GM12878 (cell line): ENCODE measurements around the gene WNT5A. TPM values are rescaled to one million over a fixed set of nuclear protein-coding genes. Genes with fewer than 3 reads are reported as not detected.

Experiments
- ATAC-seq: fragments of 200-7000 bp; cut with Tn5 transposase; 3 replicates; pipeline ENCODE4 v1.9.1; 2020; ENCODE audit warnings: mild to moderate bottlenecking, moderate library complexity
- BruUV-seq: library from RNA; stranded (reverse); fragments of 400-500 nt; replicated peaks from 2 replicates; lab custom pipeline; 2021; lab: Mats Ljungman, UMichigan
- CTCF ChIA-PET: fragments of 300-600 bp; sonication (Branson Sonifier 250); formaldehyde crosslinking; extraction: SDS; loops from one replicate; lab custom pipeline; 2021; ENCODE audit warnings: inconsistent platforms; lab: Yijun Ruan, JAX
- POLR2A ChIA-PET: fragments of 350-600 bp; formaldehyde crosslinking; extraction: SDS; loops from one replicate; lab custom pipeline; 2021; ENCODE audit warnings: inconsistent platforms; lab: Charles Lee
- RAD21 ChIA-PET: fragments of 300-600 bp; sonication (Branson Sonifier 250); formaldehyde crosslinking; loops from one replicate; lab custom pipeline; 2023; ENCODE audit warnings: antibody characterized with exemption; ENCODE audit not compliant: unreplicated experiment; lab: Charles Lee
- SMC1A ChIA-PET: fragments of 300-600 bp; sonication (Branson Sonifier 250); formaldehyde crosslinking; loops from one replicate; lab custom pipeline; 2023; ENCODE audit not compliant: unreplicated experiment, uncharacterized antibody; lab: Charles Lee
- DNase-seq: peaks from one replicate; pipeline ENCODE4 v3.0.0-alpha.2; 2011; ENCODE audit warnings: low read depth, low spot score
- FAIRE-seq: peaks from 3 replicates; lab custom pipeline; 2011; peaks lifted over from hg19 to GRCh38; lab: Jason Lieb, UNC
- H2AFZ ChIP-seq: 2 replicates; pipeline ENCODE4 v1.6.0; 2011; ENCODE audit warnings: low read depth, low read length, control low read depth; ENCODE audit not compliant: control insufficient read depth
- H3K27ac ChIP-seq: 2 replicates; pipeline ENCODE4 v1.5.1; 2011; ENCODE audit warnings: control low read depth; ENCODE audit not compliant: control insufficient read depth, insufficient read depth
- H3K27me3 ChIP-seq, 2 experiments: replicated peaks in 1 of 2; 2 replicates each; pipeline versions ENCODE4 v1.6.0 to v1.6.1; 2011; ENCODE audit warnings: low read length in 1 of 2; ENCODE audit not compliant: control insufficient read depth in 2 of 2, insufficient read depth in 2 of 2
- H3K36me3 ChIP-seq, 2 experiments: 2 replicates each; pipeline ENCODE4 v1.5.1; 2011; ENCODE audit warnings: low read length in 1 of 2; ENCODE audit not compliant: control insufficient read depth in 2 of 2, insufficient read depth in 2 of 2
- H3K4me1 ChIP-seq: 2 replicates; pipeline ENCODE4 v1.6.1; 2011; ENCODE audit warnings: mild to moderate bottlenecking, low read length, moderate library complexity, mixed read lengths; ENCODE audit not compliant: control insufficient read depth, insufficient read depth
- H3K4me2 ChIP-seq: 2 replicates; pipeline ENCODE4 v1.6.0; 2011; ENCODE audit warnings: control low read depth; ENCODE audit not compliant: control insufficient read depth, insufficient read depth
- H3K4me3 ChIP-seq: fragments of 200-600 bp; sonication (generic); 2 replicates; pipeline ENCODE4 v1.5.1; 2016
- H3K79me2 ChIP-seq: 2 replicates; pipeline ENCODE4 v1.6.0; 2011; ENCODE audit warnings: low read length; ENCODE audit not compliant: control insufficient read depth, insufficient read depth
- H3K9ac ChIP-seq: 2 replicates; pipeline ENCODE4 v1.8.0; 2011; ENCODE audit warnings: low read length, control low read depth, mixed read lengths; ENCODE audit not compliant: control insufficient read depth, insufficient read depth
- H3K9me3 ChIP-seq: replicated peaks from 3 replicates; pipeline ENCODE4 v1.5.1; 2011; ENCODE audit warnings: mild to moderate bottlenecking, low read length; ENCODE audit not compliant: control insufficient read depth, insufficient read depth
- H4K20me1 ChIP-seq: 2 replicates; pipeline ENCODE4 v1.6.0; 2011; ENCODE audit not compliant: control insufficient read depth, insufficient read depth
- BCL11A ChIP-seq: IDR thresholded peaks from 2 replicates; pipeline ENCODE4 v1.6.1; 2011; ENCODE audit warnings: low read depth, low read length
- BCL3 ChIP-seq: IDR thresholded peaks from 2 replicates; pipeline ENCODE4 v1.6.1; 2011; ENCODE audit warnings: borderline replicate concordance, low read depth, mild to moderate bottlenecking, moderate library complexity, low read length; ENCODE audit not compliant: insufficient read depth, poor library complexity, severe bottlenecking
- BHLHE40 ChIP-seq, 2 experiments: fragments of 450-650 bp in 1 of 2; IDR thresholded peaks; 2 replicates each; pipeline ENCODE4 v1.6.1; 2011 to 2017; ENCODE audit warnings: low read depth in 2 of 2, borderline replicate concordance in 1 of 2, improper control_type of control experiment in 1 of 2, low read length in 1 of 2, mild to moderate bottlenecking in 1 of 2
- CHD2 ChIP-seq: IDR thresholded peaks from 2 replicates; pipeline ENCODE4 v1.6.1; 2011; ENCODE audit warnings: low read depth, low read length, improper control_type of control experiment, borderline replicate concordance
- ESRRA ChIP-seq: IDR thresholded peaks from 2 replicates; pipeline ENCODE4 v1.6.1; 2012; ENCODE audit warnings: mild to moderate bottlenecking, low read length, improper control_type of control experiment
- FOXK2 ChIP-seq: fragments of 450-650 bp; IDR thresholded peaks from 2 replicates; pipeline ENCODE4 v1.6.1; 2017; ENCODE audit warnings: mild to moderate bottlenecking, moderate library complexity
- IKZF2 ChIP-seq, 2 experiments: fragments of 450-650 bp; IDR thresholded peaks; 2 replicates each; pipeline ENCODE4 v1.6.1; 2017; ENCODE audit warnings: mild to moderate bottlenecking in 2 of 2, moderate library complexity in 2 of 2
- LARP7 ChIP-seq: fragments of 450-650 bp; IDR thresholded peaks from 2 replicates; pipeline ENCODE4 v1.6.1; 2017; ENCODE audit warnings: mild to moderate bottlenecking
- POLR2A ChIP-seq: IDR thresholded peaks from 2 replicates; pipeline ENCODE4 v1.6.1; 2011; ENCODE audit warnings: low read depth, mild to moderate bottlenecking, low read length
- RBBP5 ChIP-seq: fragments of 200-600 bp; sonication (generic); conservative IDR thresholded peaks from 2 replicates; pipeline ENCODE4 v1.6.1; 2016
- SPI1 ChIP-seq: IDR thresholded peaks from 2 replicates; pipeline ENCODE4 v1.6.1; 2011; ENCODE audit warnings: low read depth, mild to moderate bottlenecking, low read length, moderate library complexity, borderline replicate concordance; ENCODE audit not compliant: insufficient read depth
- TARDBP ChIP-seq: IDR thresholded peaks from 2 replicates; pipeline ENCODE4 v1.6.1; 2016; ENCODE audit warnings: borderline replicate concordance
- ZNF24 ChIP-seq: fragments of 450-650 bp; IDR thresholded peaks from 2 replicates; pipeline ENCODE4 v1.6.1; 2017; ENCODE audit warnings: antibody characterized with exemption, mild to moderate bottlenecking
- WGBS: methylation state at CpG from one replicate; pipeline ENCODE4 v1.1.6; 2016; ENCODE audit warnings: low lambda C conversion rate; ENCODE audit not compliant: insufficient replicate concordance, insufficient coverage; ENCODE audit errors: missing lambda C conversion rate; 5-methylcytosine and 5-hydroxymethylcytosine counted together
- in situ Hi-C: fragments of 300-500 bp; cut with MboI; formaldehyde crosslinking; loops from 9 replicates; pipeline ENCODE4 v1.14.3; 2018; ENCODE audit warnings: mixed read lengths
- intact Hi-C: fragments of 100-400 bp; cut with micrococcal nuclease; formaldehyde crosslinking; loops from one replicate; pipeline ENCODE4 v1.14.2; 2022; ENCODE audit not compliant: unreplicated experiment
- polyA plus RNA-seq, 11 experiments: library from polyadenylated mRNA; depleted of rRNA in 4 of 11; unstranded in 6 of 11; stranded (reverse) in 5 of 11; fragments of >200 nt; fragmentation: Nextera tagmentation in 4 of 11; fragmentation: Illumina TruSeq in 1 of 11; extraction: Ambion mirVana in 4 of 11; extraction: Trizol in 1 of 11; gene quantifications; 1 replicate in 1 of 11; 2 replicates in 10 of 11; pipeline versions ENCODE4 v1.2.1 to v1.2.3, GENCODE V29; 2011 to 2016; ENCODE audit warnings: inconsistent platforms in 2 of 11, missing spikeins in 2 of 11, low read depth in 1 of 11
- total RNA-seq, 4 experiments: library from RNA; depleted of rRNA in 3 of 4; stranded (reverse); fragments of >200 nt in 3 of 4; fragmentation: Illumina TruSeq in 1 of 4; extraction: Trizol in 1 of 4; gene quantifications; 2 replicates each; pipeline versions ENCODE4 v1.2.1 to v1.2.3, GENCODE V29; 2013 to 2021

WNT5A gene
- total and polyA plus RNA-seq, 10 of the 15 experiments (the other 5 are each of a cell fraction or from before 2014, with no cell fraction given), result 0.06 to 2.8 (median 0.39) TPM

DNA sequence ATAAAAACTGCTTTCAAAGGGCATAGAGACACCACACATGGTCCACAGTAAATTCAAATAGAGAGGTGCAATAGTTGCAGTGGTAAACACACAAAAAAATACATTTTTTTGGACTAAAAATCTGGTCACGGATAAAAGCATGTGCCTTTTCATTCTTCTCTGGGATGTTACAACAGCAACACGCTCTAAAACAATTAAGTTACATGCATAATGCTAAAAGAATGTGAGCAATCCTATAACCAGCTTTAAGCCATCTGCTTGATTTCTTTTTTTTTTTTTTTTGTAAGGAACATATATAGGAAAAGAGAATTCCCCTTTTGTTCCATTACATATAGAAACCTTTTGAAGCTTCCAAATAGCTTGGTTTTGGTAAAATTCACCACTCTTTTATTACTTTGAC is 20.0 kb downstream of the WNT5A start:
- ChIA-PET CTCF (no interaction called here), SMC1A (interaction anchor here (0.6 to 1.1 kb wide), 2 partner anchors 9 to 252 kb away, joined by 3 read pairs; no protein-coding TSS in a partner anchor), POLR2A (interaction anchor here (0.7 kb wide), 1 partner anchor 812 kb away, joined by 3 read pairs; no protein-coding TSS in a partner anchor), RAD21 (no interaction called here)
- TF ChIP-seq BCL11A, result no peak
- no peak for TF ChIP-seq LARP7
- no peak for TF ChIP-seq TARDBP
- TF ChIP-seq RBBP5, result no peak
- no peak for TF ChIP-seq IKZF2 (IDR thresholded peaks at IDR 0.05)
- no peak for TF ChIP-seq ZNF24
- TF ChIP-seq BCL3, result no peak
- TF ChIP-seq ESRRA, result no peak
- TF ChIP-seq POLR2A, result no peak
- no peak for TF ChIP-seq CHD2
- TF ChIP-seq BHLHE40 (IDR thresholded peaks at IDR 0.05; ENCODE audit: borderline replicate concordance in 1 of 2, low read depth in 2 of 2, low read length in 1 of 2), result no peak
- TF ChIP-seq FOXK2, result no peak
- no peak for TF ChIP-seq SPI1
- intact Hi-C loops (no loop called here), in situ Hi-C loops (no loop called here)
- H3K4me2 ChIP-seq, result no peak overlapping the region
- FAIRE-seq (no peak), DNase-seq (no peak), ATAC-seq (no peak)
- no peak overlapping the region for H3K4me3 ChIP-seq
- H3K27ac ChIP-seq, result no peak overlapping the region
- H2AFZ ChIP-seq, result no peak overlapping the region
- H4K20me1 ChIP-seq, result no peaks in the 10 kb centered on the region
- no peak overlapping the region for H3K9ac ChIP-seq
- no TSS peak for BruUV-seq
- H3K4me1 ChIP-seq, result no peaks in the 10 kb centered on the region
- 2% methylated on average over 2 of the region's 2 CpGs for WGBS
- H3K79me2 ChIP-seq, result no peaks in the 10 kb centered on the region
- H3K9me3 ChIP-seq, result no peaks in the 10 kb centered on the region
- H3K36me3 ChIP-seq, result no peaks in the 10 kb centered on the region
- H3K27me3 ChIP-seq, result no peaks in the 10 kb centered on the region
